H1 (cell line): ENCODE data around the gene TP73. TPM values are rescaled to one million over a fixed set of nuclear protein-coding genes. Genes with fewer than 3 reads are reported as not detected.

Source experiments
- BCL11A ChIP-seq, 2 experiments: IDR thresholded peaks; one replicate each; pipeline ENCODE4 v1.6.1; 2011; ENCODE audit warnings: low read depth in 2 of 2, low read length in 2 of 2, mild to moderate bottlenecking in 2 of 2
- BRCA1 ChIP-seq: IDR thresholded peaks from 2 replicates; pipeline ENCODE4 v1.6.1; 2012; ENCODE audit warnings: low read depth, low read length, improper control_type of control experiment
- CTBP2 ChIP-seq: IDR thresholded peaks from 2 replicates; pipeline ENCODE4 v1.7.0; 2011; ENCODE audit warnings: borderline replicate concordance, mild to moderate bottlenecking, moderate library complexity, mixed read lengths, low read length; ENCODE audit not compliant: insufficient read depth, insufficient read length
- E2F6 ChIP-seq: IDR thresholded peaks from 2 replicates; pipeline ENCODE4 v1.6.1; 2012; ENCODE audit warnings: inconsistent platforms
- GTF2F1 ChIP-seq: IDR thresholded peaks from 2 replicates; pipeline ENCODE4 v1.6.1; 2012; ENCODE audit warnings: low read depth, low read length, improper control_type of control experiment, borderline replicate concordance
- HDAC6 ChIP-seq: IDR thresholded peaks from one replicate; pipeline ENCODE4 v1.7.1; 2012; ENCODE audit warnings: low read depth, mild to moderate bottlenecking, inconsistent platforms, low read length, moderate library complexity
- JUND ChIP-seq: IDR thresholded peaks from 2 replicates; pipeline ENCODE4 v1.6.1; 2011; ENCODE audit warnings: mild to moderate bottlenecking, improper control_type of control experiment, low read length
- KDM4A ChIP-seq: IDR thresholded peaks from one replicate; pipeline ENCODE4 v1.7.1; 2012; ENCODE audit warnings: low read depth, mild to moderate bottlenecking, moderate library complexity, low read length, inconsistent platforms; ENCODE audit not compliant: severe bottlenecking
- RXRA ChIP-seq: IDR thresholded peaks from 2 replicates; pipeline ENCODE4 v1.6.1; 2011; ENCODE audit warnings: low read depth, mild to moderate bottlenecking, low read length, moderate library complexity; ENCODE audit not compliant: insufficient read depth
- SP1 ChIP-seq: IDR thresholded peaks from 2 replicates; pipeline ENCODE4 v1.6.1; 2011; ENCODE audit warnings: low read depth, low read length
- SP2 ChIP-seq: IDR thresholded peaks from 2 replicates; pipeline ENCODE4 v1.6.1; 2012; ENCODE audit warnings: mild to moderate bottlenecking, low read length, inconsistent platforms
- polyA plus RNA-seq, 7 experiments: library from polyadenylated mRNA; depleted of rRNA in 3 of 7; stranded (reverse) in 5 of 7; unstranded in 2 of 7; fragments of >200 nt in 5 of 7; fragments of 200-250 nt in 2 of 7; gene quantifications; 1 replicate in 5 of 7; 2 replicates in 1 of 7; 4 replicates in 1 of 7; pipeline versions ENCODE4 v1.2.1 to v1.2.3, GENCODE V29; 2011 to 2013; ENCODE audit warnings: missing spikeins in 2 of 7, mixed read lengths in 2 of 7
- total RNA-seq: library from RNA; stranded (reverse); fragmentation: NEBNext Ultra II Directional; extraction: Animal tissue kit (Norgen Biotek cat#: 25700); gene quantifications from 2 replicates; pipeline ENCODE4 v1.2.1, GENCODE V29; 2021

TP73 gene
- total and polyA plus RNA-seq, 2 of the 8 experiments (the other 6 are each of a cell fraction or from before 2014, with no cell fraction given), result 2.6 to 3.1 TPM

DNA sequence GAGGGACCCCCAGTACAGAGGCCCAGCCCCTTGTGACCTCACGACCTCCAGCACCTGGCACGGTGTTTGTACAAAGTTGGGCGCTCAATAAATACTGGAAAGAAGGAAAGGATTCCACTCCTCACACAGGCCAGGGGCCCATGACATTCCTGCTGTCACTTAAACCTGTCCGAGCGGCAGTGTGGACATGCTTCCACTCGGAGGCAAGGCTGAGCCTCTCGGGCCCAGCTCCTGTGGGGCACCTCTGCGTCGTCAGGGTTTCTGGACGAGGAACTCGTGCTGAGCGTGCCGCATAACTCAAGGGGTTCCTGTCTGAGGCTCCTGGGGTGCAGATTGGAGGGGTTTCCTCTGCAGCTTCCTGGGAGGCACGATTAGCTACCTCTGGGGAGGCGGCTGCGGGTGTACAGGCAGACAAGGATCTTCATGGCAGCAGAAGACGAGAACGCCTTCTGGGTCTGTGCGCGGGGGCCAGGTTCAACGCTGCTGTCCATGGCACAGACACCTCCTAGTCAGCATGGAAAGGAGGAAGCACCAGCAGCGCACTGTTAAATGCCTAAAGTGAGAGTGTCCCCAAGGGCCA lies 116.6 kb downstream of the TP73 start (continued):
- TF ChIP-seq E2F6, result no peak
- no peak for TF ChIP-seq KDM4A
- TF ChIP-seq RXRA, result no peak
- TF ChIP-seq JUND, result no peak
- no peak for TF ChIP-seq BRCA1
- no peak for TF ChIP-seq HDAC6
- no peak for TF ChIP-seq BCL11A (IDR thresholded peaks at IDR 0.05; ENCODE audit: low read depth in 2 of 2, low read length in 2 of 2)
- TF ChIP-seq GTF2F1, result no peak
- no peak for TF ChIP-seq SP2
- no peak for TF ChIP-seq CTBP2
- no peak for TF ChIP-seq SP1
